ENCODE results near the gene CYP2A6. TPM values are rescaled to one million over a fixed set of nuclear protein-coding genes. Genes with fewer than 3 reads are reported as not detected.

Gene CYP2A6
- total and polyA plus RNA-seq, 8 donors = 0.13 to 1.2 (median 0.54) TPM; not detected in 1

DNA sequence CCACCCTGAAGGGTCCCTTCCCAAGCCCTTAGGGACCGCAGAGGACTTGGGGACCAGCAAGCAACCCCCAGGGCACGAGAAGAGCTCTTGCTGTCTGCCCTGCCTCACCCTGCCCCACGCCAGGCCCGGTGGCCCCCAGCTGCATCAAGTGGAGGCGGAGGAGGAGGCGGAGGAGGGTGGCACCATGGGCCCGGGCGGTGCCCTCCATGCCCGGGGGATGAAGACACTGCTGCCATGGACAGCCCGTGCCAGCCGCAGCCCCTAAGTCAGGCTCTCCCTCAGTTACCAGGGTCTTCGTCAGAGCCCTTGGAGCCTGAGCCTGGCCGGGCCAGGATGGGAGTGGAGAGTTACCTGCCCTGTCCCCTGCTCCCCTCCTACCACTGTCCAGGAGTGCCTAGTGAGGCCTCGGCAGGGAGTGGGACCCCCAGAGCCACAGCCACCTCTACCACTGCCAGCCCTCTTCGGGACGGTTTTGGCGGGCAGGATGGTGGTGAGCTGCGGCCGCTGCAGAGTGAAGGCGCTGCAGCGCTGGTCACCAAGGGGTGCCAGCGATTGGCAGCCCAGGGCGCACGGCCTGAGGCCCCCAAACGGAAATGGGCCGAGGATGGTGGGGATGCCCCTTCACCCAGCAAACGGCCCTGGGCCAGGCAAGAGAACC is 49.8 kb downstream of the CYP2A6 start:
- intact Hi-C loops (cut with DNase I) = no loop called here
- TF ChIP-seq, protein P1, sequence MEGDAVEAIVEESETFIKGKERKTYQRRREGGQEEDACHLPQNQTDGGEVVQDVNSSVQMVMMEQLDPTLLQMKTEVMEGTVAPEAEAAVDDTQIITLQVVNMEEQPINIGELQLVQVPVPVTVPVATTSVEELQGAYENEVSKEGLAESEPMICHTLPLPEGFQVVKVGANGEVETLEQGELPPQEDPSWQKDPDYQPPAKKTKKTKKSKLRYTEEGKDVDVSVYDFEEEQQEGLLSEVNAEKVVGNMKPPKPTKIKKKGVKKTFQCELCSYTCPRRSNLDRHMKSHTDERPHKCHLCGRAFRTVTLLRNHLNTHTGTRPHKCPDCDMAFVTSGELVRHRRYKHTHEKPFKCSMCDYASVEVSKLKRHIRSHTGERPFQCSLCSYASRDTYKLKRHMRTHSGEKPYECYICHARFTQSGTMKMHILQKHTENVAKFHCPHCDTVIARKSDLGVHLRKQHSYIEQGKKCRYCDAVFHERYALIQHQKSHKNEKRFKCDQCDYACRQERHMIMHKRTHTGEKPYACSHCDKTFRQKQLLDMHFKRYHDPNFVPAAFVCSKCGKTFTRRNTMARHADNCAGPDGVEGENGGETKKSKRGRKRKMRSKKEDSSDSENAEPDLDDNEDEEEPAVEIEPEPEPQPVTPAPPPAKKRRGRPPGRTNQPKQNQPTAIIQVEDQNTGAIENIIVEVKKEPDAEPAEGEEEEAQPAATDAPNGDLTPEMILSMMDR (IDR thresholded peaks at IDR 0.05) = no peak
- DNase-seq = no peak
- Histone ChIP-seq H3K27ac (peak overlapping the region; percentile 91 to 93), H3K27me3 (no peaks in the 10 kb centered on the region), H3K36me3 (peaks cover 0 to 52% of the 10 kb centered on the region in 2 donors), H3K4me3 (peak overlapping the region; percentile 58 to 96), H3K4me1 (peaks cover 52 to 65% of the 10 kb centered on the region in 2 donors), H3K9me3 (no peaks in the 10 kb centered on the region)
- no peak for ATAC-seq

DNA sequence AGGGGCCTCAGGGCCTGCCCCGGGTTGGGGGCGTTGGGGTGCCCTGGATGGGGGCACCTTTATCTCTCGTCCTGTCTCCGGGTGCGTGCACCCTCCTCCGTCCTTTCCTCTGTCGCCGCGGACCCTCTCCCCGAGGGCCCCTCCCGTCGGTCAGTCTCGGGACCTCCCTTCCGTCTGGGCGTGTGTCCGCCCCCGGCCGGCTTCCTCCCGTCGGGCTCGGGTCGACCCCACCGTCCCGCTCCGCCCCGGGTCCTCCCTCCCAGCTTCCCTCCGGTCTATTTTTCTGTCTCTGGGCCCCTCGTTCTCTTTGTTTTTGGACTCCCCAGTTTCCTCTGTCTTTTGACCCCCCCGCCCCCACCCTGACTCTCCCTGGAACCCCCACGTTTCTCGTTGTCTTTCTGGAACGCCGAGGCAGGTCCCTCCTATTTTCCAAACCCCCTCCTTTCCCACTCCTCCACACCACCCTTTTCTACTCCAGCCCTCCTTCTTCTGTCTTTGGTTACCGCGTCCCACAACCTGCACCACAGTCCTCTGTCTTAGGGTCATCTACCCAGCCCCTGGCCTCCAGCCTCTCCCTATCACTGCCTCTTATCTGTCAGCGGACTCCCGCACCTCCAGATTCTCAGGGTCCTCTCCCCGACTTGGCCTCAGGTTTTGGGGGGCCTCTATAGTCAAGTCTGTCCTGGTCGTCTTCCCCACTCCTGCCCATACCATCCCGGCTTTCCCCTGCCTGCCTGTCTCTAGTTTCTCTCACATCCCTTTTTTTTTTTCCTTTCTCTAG is 50.5 kb downstream of the CYP2A6 start:
- TF ChIP-seq, protein P1 (IDR thresholded peaks at IDR 0.05) = no peak
- intact Hi-C loops (cut with DNase I) = no loop called here
- Histone ChIP-seq H3K36me3 (peaks cover 0 to 44% of the 10 kb centered on the region in 2 donors), H3K4me3 (peak overlapping the region; percentile 58 to 96), H3K9me3 (no peaks in the 10 kb centered on the region), H3K27ac (peak overlapping the region; percentile 91 to 93), H3K4me1 (peaks cover 45 to 58% of the 10 kb centered on the region in 2 donors), H3K27me3 (no peaks in the 10 kb centered on the region)
- DNase-seq (peak in 3 of 4 donors; percentile 50 to 90 (median 68)), ATAC-seq (no peak)

DNA sequence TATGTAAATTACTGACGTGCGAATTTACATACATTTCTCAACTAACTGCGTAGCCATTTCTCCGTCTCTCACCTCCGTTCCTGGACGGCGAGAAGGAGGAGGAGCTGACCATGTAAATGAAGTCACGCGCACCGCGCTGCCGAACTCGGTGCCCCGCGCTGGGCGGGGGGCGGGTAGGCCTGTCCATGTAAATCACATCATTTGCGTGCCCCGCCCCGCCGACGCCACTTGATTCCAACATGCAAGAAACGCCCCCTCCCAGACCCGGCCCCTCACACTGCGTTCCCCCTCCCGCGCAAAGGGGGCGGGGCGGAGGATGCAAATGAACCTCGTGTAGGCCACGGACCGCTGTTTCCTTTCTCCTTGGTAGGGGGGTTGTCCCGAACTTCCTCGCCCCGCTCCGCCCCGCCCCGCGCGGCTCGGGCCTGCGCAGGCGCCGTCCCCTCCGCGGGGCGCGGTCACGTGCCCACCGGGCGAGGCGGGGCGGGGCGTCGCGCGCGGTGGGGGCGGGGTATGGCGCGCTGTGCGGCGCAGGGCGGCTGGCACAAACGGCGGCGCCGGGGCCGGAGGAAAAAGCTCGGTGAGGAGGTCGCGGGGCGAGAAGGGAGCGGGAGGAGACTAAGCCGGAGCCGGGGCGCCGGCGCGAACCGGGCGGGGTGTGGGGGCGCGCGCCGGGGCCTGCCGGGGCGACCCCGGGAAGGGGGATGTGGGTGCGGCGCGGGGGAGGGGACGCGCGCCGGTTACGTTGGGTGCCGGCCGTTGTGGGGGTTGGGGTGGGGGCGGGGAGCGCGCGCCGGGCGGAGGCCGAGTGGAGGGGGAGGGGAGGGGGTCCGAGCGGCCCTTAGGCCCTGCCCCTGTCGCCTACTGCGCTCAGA is 51.3 kb downstream of the CYP2A6 start, which contains the start of gene EGLN2:
EGLN2 (plus strand) TSS at position 509 of the 875 bp plus-strand sequence. CDS start 1,382 bp downstream, outside the sequence.
- H3K4me1 ChIP-seq = peaks cover 36 to 50% of the 10 kb centered on the region in 2 donors
- TF ChIP-seq, protein P1 (IDR thresholded peaks at IDR 0.05) = peak in 1 of 2 donors; percentile 4

DNA sequence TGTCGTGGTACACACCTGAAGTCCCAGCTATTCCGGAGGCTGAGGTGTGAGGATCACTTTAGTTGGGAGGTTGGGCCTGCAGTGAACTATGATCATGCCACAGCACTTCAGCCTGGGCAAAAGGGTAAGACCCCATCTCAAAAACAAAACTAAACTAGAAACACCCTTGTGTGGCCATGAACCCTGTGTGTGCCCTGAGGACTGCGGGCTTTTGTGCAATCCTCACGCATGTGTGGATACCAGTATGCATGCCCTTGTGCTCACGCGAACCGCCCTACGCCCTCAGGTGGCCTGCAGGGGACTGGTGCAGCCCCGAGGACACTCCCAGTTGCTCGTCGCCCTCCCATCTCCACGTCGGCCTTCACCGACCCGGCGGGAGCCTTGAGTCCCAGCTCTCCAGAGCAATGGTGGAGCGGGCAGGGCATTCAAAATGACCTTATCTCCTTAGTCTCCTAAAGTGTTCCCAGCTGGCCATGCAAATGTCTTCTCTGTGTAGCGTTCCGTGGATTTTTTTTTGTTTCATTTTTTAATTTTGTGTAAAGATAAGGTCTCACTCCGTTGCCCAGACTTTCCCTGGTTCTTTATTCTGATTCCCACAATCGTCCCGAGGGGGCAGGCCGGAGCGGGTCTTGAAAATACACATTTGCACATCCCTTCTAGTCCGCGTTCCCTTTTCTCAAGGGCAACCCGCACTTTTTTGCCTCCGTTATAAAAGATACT is 52.1 kb downstream of the CYP2A6 start:
- peak in 3 of 4 donors; percentile 68 to 91 (median 86) for DNase-seq
- intact Hi-C loops (cut with DNase I) = no loop called here
- Histone ChIP-seq H3K4me1 (peaks cover 28 to 42% of the 10 kb centered on the region in 2 donors), H3K27me3 (no peaks in the 10 kb centered on the region), H3K9me3 (no peaks in the 10 kb centered on the region), H3K36me3 (peaks cover 0 to 30% of the 10 kb centered on the region in 2 donors), H3K4me3 (peak overlapping the region; percentile 8 to 96), H3K27ac (peak overlapping the region; percentile 86 to 91)
- ATAC-seq = peak; percentile 50
- TF ChIP-seq, protein P1 (IDR thresholded peaks at IDR 0.05) = peak in 1 of 2 donors; percentile 20

More for the DNA sequence above, 51.3 kb downstream of the CYP2A6 start, which contains the start of gene EGLN2:
- Histone ChIP-seq H3K27ac (peak within 1 kb of the TSS; percentile 91 to 93), H3K27me3 (no peaks in the 10 kb centered on the region), H3K4me3 (peak within 1 kb of the TSS; percentile 58 to 96), H3K9me3 (no peaks in the 10 kb centered on the region), H3K36me3 (peaks cover 0 to 36% of the 10 kb centered on the region in 2 donors)
- DNase-seq = peak; percentile 99 to 100 (median 100)
- ATAC-seq = peak; percentile 83
- intact Hi-C loops (cut with DNase I) = no loop called here

Data from left lung (tissue), 10 donors.